Loucy (cell line): ENCODE results near the gene FRMD8.

Source experiments
- H2AFZ ChIP-seq: fragments of 200-600 bp; sonication (generic); 2 replicates; pipeline ENCODE4 v1.6.0; 2016; ENCODE audit warnings: antibody characterized with exemption, mild to moderate bottlenecking, low read length, moderate library complexity
- H3F3A ChIP-seq: fragments of 200-600 bp; 2 replicates; pipeline ENCODE4 v1.6.0; 2016; ENCODE audit warnings: antibody characterized with exemption, low read depth, mild to moderate bottlenecking
- H3K27me3 ChIP-seq: fragments of 200-600 bp; sonication (generic); 2 replicates; pipeline ENCODE4 v1.6.1; 2014; ENCODE audit warnings: low read length, mild to moderate bottlenecking; ENCODE audit not compliant: insufficient read depth, poor library complexity, severe bottlenecking
- H3K36me3 ChIP-seq: fragments of 200-600 bp; sonication (generic); 2 replicates; pipeline ENCODE4 v1.6.1; 2016; ENCODE audit warnings: low read length; ENCODE audit not compliant: insufficient read depth
- H3K4me1 ChIP-seq: fragments of 200-600 bp; sonication (generic); 2 replicates; pipeline ENCODE4 v1.5.1; 2014; ENCODE audit warnings: low read length, mild to moderate bottlenecking; ENCODE audit not compliant: insufficient read depth, poor library complexity, severe bottlenecking
- H3K4me2 ChIP-seq: fragments of 200-600 bp; sonication (generic); 2 replicates; pipeline ENCODE4 v1.6.0; 2014; ENCODE audit warnings: antibody characterized with exemption, low read length, low read depth, mild to moderate bottlenecking; ENCODE audit not compliant: poor library complexity, severe bottlenecking
- H3K4me3 ChIP-seq: fragments of 200-600 bp; sonication (generic); 2 replicates; pipeline ENCODE4 v1.5.1; 2014; ENCODE audit warnings: low read length, mild to moderate bottlenecking, mixed read lengths; ENCODE audit not compliant: poor library complexity, severe bottlenecking
- H3K79me2 ChIP-seq: fragments of 200-600 bp; sonication (generic); 2 replicates; pipeline ENCODE4 v1.6.1; 2014; ENCODE audit warnings: low read length; ENCODE audit not compliant: insufficient read depth
- H3K9ac ChIP-seq: fragments of 200-600 bp; sonication (generic); 2 replicates; pipeline ENCODE4 v1.6.0; 2014; ENCODE audit warnings: mild to moderate bottlenecking, low read depth, low read length, moderate library complexity; ENCODE audit not compliant: poor library complexity, severe bottlenecking
- H3K9me2 ChIP-seq: fragments of 200-600 bp; sonication (generic); replicated peaks from 2 replicates; pipeline ENCODE4 v1.6.1; 2016; ENCODE audit warnings: low read depth, low read length, mixed read lengths
- H3K9me3 ChIP-seq: fragments of 200-600 bp; sonication (generic); 2 replicates; pipeline ENCODE4 v1.6.1; 2014; ENCODE audit warnings: mild to moderate bottlenecking, antibody characterized with exemption, low read length, low read depth; ENCODE audit not compliant: insufficient read depth
- H4K20me1 ChIP-seq: fragments of 200-600 bp; sonication (generic); 2 replicates; pipeline ENCODE4 v1.6.0; 2014; ENCODE audit warnings: antibody characterized with exemption, low read length, mild to moderate bottlenecking; ENCODE audit not compliant: insufficient read depth, poor library complexity, severe bottlenecking
- CTCF ChIP-seq: fragments of 200-600 bp; sonication (generic); conservative IDR thresholded peaks from 2 replicates; pipeline ENCODE4 v1.5.1; 2014; ENCODE audit warnings: mild to moderate bottlenecking, antibody characterized with exemption, low read length
- EZH2phosphoT487 ChIP-seq: fragments of 200-600 bp; IDR thresholded peaks from 2 replicates; pipeline ENCODE4 v1.6.1; 2018; ENCODE audit warnings: antibody characterized with exemption, mild to moderate bottlenecking, moderate library complexity, borderline replicate concordance

FRMD8 gene

DNA sequence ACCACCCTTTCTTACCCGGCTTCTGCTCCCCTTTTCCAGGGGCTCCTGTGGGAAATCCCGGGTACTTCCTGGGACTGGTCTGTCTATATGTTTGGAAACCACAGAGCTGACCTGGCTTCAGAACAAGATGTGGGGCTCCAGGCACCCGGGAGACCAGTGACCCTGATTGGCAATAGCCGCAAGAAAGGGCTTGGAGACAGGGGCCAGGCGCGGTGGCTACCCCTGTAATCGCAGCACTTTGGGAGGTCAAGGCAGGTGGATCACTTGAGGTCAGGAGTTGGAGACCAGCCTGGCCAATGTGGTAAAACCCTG is 33.0 kb downstream of the FRMD8 start:
- H2AFZ ChIP-seq, result no peak overlapping the region
- peaks cover 59% of the 10 kb centered on the region for H3K79me2 ChIP-seq
- H3F3A ChIP-seq, result peaks cover 4% of the 10 kb centered on the region

DNA sequence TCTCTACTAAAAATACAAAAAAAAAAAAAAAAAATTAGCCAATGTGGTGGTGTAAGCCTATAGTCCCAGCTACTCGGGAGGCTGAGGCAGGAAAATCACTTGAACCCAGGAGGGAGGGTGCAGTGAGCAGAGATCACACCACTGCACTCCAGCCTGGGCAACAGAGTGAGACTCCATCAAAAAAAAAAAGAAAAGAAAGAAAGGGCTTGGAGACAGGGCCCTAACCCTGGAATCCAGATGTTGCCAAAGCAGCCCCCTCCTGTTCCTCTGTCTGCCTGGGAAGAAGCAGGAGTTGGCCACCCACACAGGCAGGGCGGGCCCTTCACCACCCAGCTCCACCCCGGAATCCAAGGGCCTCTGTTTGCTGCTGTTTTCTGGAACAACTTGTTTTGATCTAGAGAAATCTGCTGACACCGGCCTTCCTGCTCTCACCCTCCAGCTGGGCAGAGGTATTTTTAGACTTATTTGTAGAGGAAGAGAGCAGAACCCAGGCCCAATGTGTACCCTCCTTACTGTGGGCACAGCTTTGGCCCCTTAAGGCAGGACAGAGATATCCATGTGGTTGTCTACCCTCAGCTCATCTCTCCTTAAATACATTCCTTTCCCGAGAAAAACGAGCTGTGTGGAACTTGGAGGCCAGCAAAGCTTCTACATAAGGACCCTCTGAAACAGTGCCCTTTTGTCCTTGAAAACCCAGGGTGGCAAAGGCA is 33.5 kb downstream of the FRMD8 start:
- Histone ChIP-seq H3K4me3 (peak overlapping the region; percentile 94), H4K20me1 (peaks cover 19% of the 10 kb centered on the region), H3F3A (peaks cover 4% of the 10 kb centered on the region), H3K9me2 (no peaks in the 10 kb centered on the region), H3K27me3 (no peaks in the 10 kb centered on the region), H3K79me2 (peaks cover 64% of the 10 kb centered on the region), H3K4me2 (peak overlapping the region; percentile 99), H2AFZ (no peak overlapping the region), H3K36me3 (no peaks in the 10 kb centered on the region), H3K4me1 (peaks cover 63% of the 10 kb centered on the region), H3K9ac (peak overlapping the region; percentile 100), H3K9me3 (no peaks in the 10 kb centered on the region)
- TF ChIP-seq CTCF, result no peak
- no peak for TF ChIP-seq EZH2phosphoT487

More for the DNA sequence above, 33.0 kb downstream of the FRMD8 start:
- TF ChIP-seq EZH2phosphoT487, result no peak
- no peak for TF ChIP-seq CTCF
- H3K4me3 ChIP-seq, result peak overlapping the region; percentile 94
- H4K20me1 ChIP-seq, result peaks cover 14% of the 10 kb centered on the region
- no peaks in the 10 kb centered on the region for H3K9me3 ChIP-seq
- H3K27me3 ChIP-seq, result no peaks in the 10 kb centered on the region
- peak overlapping the region; percentile 100 for H3K9ac ChIP-seq
- H3K4me1 ChIP-seq, result peaks cover 59% of the 10 kb centered on the region
- H3K9me2 ChIP-seq, result no peaks in the 10 kb centered on the region
- no peaks in the 10 kb centered on the region for H3K36me3 ChIP-seq
- peak overlapping the region; percentile 99 for H3K4me2 ChIP-seq

GRCh38 chr11:65420506-65420905 is 34.1 kb downstream of the FRMD8 start:
- peaks cover 70% of the 10 kb centered on the region for H3K79me2 ChIP-seq
- peaks cover 25% of the 10 kb centered on the region for H4K20me1 ChIP-seq
- H3K27me3 ChIP-seq, result no peaks in the 10 kb centered on the region
- peak overlapping the region; percentile 100 for H3K9ac ChIP-seq
- TF ChIP-seq CTCF (no peak), EZH2phosphoT487 (no peak)
- no peaks in the 10 kb centered on the region for H3K9me2 ChIP-seq
- no peaks in the 10 kb centered on the region; the same call in 1 of the 2 replicates for H3K36me3 ChIP-seq
- H3K9me3 ChIP-seq, result no peaks in the 10 kb centered on the region
- no peak overlapping the region for H2AFZ ChIP-seq
- peak overlapping the region; percentile 94 for H3K4me3 ChIP-seq
- H3F3A ChIP-seq, result peaks cover 5% of the 10 kb centered on the region
- peak overlapping the region; percentile 99 for H3K4me2 ChIP-seq
- peaks cover 67% of the 10 kb centered on the region for H3K4me1 ChIP-seq
